Fibroblast of villous mesenchyme (primary cell): ENCODE measurements around the gene PLPPR5. TPM values are rescaled to one million over a fixed set of nuclear protein-coding genes. Genes with fewer than 3 reads are reported as not detected.

ENCODE experiments used
- DNase-seq: peaks from one replicate; pipeline ENCODE4 v3.0.0-alpha.2; 2010; ENCODE audit warnings: low read depth
- H3K4me3 ChIP-seq: 2 replicates; pipeline ENCODE4 v1.5.1; 2011; ENCODE audit warnings: low read depth, mild to moderate bottlenecking, low read length
- total RNA-seq: library from RNA; depleted of rRNA; stranded (reverse); fragments of >200 nt; gene quantifications from 2 replicates; pipeline ENCODE4 v1.2.3, GENCODE V29; 2012
- TF ChIP-seq, protein P1 (sequence below): IDR thresholded peaks from 2 replicates; pipeline ENCODE4 v1.5.1; 2012; ENCODE audit warnings: low read depth, mild to moderate bottlenecking, low read length; ENCODE audit not compliant: insufficient read depth

Gene PLPPR5
- total RNA-seq, 1 donor = not detected

DNA sequence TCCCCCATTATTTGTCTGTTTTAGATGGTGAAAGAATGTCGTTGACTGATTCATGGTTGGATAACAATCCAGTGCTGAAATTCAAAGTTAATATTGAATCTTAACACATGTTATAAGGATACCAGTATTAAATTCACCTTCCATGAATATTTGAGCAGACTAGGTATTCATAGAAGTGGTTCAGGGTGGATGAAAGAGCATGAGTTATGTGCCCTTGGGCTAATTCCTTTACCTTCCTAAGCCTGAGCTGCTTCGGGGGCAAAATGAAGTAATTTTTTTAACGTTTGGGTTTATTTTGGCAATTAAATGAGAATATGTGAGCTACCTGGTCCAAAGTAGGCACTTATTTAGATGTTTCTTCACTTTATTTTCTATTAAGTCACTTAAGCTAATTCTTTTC, 2.7 kb upstream of the PLPPR5 start:
- H3K4me3 ChIP-seq = no peak overlapping the region
- TF ChIP-seq, protein P1, sequence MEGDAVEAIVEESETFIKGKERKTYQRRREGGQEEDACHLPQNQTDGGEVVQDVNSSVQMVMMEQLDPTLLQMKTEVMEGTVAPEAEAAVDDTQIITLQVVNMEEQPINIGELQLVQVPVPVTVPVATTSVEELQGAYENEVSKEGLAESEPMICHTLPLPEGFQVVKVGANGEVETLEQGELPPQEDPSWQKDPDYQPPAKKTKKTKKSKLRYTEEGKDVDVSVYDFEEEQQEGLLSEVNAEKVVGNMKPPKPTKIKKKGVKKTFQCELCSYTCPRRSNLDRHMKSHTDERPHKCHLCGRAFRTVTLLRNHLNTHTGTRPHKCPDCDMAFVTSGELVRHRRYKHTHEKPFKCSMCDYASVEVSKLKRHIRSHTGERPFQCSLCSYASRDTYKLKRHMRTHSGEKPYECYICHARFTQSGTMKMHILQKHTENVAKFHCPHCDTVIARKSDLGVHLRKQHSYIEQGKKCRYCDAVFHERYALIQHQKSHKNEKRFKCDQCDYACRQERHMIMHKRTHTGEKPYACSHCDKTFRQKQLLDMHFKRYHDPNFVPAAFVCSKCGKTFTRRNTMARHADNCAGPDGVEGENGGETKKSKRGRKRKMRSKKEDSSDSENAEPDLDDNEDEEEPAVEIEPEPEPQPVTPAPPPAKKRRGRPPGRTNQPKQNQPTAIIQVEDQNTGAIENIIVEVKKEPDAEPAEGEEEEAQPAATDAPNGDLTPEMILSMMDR = no peak
- no peak for DNase-seq

DNA sequence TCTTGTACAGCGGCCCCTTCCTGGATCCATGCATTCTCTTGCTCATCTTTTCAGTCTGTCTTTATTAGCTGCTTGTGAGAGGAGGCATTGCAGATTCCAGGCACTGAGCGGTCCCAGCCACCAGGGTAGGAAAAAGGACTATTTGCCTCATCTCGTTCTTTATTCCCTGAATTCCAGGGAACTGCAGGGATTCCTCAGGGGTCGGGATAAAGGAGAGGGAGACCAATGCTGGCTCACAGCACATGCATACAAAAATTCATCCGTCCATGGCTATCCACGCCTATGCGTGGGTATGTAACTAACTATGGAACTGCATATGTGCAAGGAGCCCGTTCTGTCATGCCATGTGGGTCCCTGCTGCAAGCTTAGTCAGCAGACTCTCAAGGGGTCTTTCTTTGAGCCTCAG, 879 bp upstream of the PLPPR5 start:
- H3K4me3 ChIP-seq = no peak overlapping the region
- TF ChIP-seq, protein P1 = no peak
- DNase-seq = no peak

DNA sequence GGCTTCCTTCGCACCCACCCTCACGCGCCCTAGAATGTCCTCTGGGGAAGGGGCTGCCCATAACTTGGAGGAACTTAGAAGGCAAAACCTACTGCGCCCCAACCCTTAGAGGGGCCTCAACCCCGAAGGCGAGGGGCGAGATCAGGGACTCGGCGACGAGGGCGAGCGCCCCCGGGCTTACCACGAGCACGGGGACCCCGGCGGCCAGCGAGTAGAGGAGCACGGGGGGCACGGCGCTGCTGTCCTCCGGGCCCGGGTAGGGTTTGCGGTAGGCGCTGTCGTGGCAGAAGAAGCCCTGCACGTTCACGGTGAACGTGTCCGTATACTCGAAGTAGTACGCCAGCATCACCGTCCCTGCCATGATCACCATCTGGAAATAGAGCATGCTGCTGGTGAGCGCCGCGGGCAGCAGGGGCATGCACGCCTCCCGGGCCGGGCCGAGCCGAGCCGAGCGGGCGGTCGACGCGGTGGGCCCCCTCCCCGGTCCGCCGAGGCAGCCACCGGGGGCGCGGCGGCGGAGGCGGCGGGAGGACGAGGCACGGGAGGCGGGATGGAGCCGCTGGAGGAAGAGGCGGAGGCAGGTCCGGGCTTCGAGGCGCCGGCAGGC, 304 bp downstream of the PLPPR5 start:
- TF ChIP-seq, protein P1 = no peak
- H3K4me3 ChIP-seq = peak overlapping the region; percentile 33
- no peak for DNase-seq

DNA sequence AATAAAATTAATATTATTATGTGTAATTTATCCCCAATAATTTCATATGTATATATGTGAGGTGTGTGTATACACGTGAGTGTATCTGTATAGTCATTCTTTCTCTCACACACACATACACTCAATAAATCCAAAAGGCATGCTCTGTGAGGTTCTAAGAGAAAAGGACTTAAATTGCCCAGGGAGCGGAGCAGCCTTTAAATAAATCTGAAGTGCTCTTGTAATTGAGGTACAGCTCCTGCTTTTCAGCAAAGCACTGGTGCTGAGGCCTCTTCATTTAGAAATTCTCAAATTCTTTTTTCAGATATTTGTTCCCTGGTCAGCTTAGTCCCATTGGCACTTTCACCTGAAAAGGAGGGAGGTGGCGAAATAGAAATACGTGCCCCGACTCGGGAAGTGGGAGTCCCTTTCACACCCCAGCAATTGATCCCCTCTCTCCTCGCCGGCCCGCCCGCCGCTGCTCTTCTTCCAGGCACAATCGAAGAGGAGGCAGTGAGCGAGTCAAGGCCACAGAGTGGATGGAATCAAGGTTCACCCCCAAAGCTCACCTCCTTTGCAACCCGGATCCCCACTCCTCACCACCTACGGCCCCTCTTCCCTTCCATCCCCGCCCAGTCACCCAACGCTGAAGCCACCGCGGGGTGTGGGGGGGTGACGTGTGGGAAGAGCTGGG, 944 bp downstream of the PLPPR5 start:
- no peak for DNase-seq
- TF ChIP-seq, protein P1 = no peak
- H3K4me3 ChIP-seq = no peak overlapping the region

DNA sequence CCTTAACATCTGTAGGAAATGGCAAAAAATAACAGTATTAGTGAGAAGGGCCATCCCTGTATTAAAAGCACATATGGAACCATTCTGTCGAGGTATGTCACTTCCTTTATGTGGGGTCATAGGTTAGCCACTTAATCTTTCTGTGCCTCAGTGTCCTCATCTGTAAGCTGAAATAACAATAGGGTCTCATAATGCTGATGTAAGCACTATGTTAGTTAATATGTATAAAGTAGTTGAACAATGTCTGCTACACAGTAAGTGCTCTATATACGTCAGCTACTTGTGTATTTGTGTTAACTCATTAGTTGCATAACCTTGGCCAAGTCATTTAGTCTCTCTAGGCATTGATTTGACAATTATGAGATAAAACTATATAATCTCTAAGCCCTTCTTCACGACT, 11.8 kb downstream of the PLPPR5 start:
- H3K4me3 ChIP-seq = no peak overlapping the region

DNA sequence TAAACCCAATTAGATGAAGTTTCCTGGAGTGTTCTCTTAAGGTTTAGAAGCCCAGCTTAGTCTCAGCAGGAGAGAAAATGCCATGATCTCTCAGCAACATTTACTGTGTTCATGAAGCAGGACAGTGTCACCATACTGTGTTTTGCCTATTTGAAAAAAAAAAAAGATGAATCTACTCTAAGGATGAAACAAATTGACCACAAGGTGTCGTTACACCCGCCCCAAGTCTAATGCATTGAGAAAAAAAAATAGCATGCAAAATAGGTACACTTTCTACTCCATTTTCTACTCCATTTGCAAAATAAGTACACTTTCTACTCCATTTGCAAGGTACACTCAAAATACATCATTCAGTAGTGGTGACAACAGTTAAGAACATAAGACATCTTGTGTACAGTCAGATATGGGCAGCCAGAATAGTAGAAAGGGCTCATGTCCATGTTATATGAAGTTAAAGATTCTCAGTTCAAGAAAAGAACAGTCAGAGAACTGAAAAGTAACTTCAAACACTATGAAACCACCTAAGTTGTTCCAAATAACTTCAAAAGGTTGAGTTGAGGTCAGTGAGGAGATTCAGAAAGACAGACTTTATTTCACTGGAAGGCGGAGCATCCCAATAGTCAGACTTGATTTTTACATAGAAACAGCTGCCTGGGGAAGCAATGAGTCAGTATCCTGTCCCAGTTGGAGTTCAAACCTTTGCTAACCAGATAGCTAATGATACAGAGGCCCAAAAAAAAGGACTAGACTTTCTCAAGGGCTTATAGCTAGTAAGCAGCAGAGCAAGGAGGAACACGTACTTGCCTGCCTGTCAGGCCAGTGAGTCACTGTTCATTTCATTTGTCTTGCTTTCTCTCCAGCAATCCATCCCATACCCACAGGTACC, 13.3 kb downstream of the PLPPR5 start:
- DNase-seq = peak; percentile 37
- TF ChIP-seq, protein P1 = peak; percentile 40
- no peak overlapping the region for H3K4me3 ChIP-seq

More for the DNA sequence above, 11.8 kb downstream of the PLPPR5 start:
- TF ChIP-seq, protein P1 = no peak
- DNase-seq = no peak
